Endothelial cell of umbilical vein (primary cell): ENCODE results near the gene HECTD4. TPM values are rescaled to one million over a fixed set of nuclear protein-coding genes. Genes with fewer than 3 reads are reported as not detected.

ENCODE experiments used
- BruUV-seq: library from RNA; stranded (reverse); fragments of 400-500 nt; replicated peaks from 2 replicates; lab custom pipeline; 2021; lab: Mats Ljungman, UMichigan
- CTCF ChIA-PET: fragments of 300-600, 350-600 bp; sonication (Branson Sonifier 250); formaldehyde crosslinking; loops from one replicate; lab custom pipeline; 2021; ENCODE audit warnings: antibody characterized with exemption, inconsistent platforms; lab: Charles Lee
- POLR2A ChIA-PET: fragments of 300-600, 350-600 bp; sonication (Branson Sonifier 250); formaldehyde crosslinking; loops from one replicate; lab custom pipeline; 2021; ENCODE audit warnings: antibody characterized with exemption, inconsistent platforms; lab: Charles Lee
- DNase-seq: peaks from one replicate; pipeline ENCODE4 v3.0.0-alpha.2; 2011; ENCODE audit warnings: low read depth, low spot score
- FAIRE-seq: peaks from 2 replicates; lab custom pipeline; 2011; peaks lifted over from hg19 to GRCh38; lab: Jason Lieb, UNC
- H2AFZ ChIP-seq: 2 replicates; pipeline ENCODE4 v1.6.0; 2012; ENCODE audit warnings: low read depth, low read length, control low read depth, inconsistent platforms
- H3K27ac ChIP-seq: 2 replicates; pipeline ENCODE4 v1.5.1; 2011; ENCODE audit warnings: low read depth, mild to moderate bottlenecking, control low read depth, low read length, moderate library complexity; ENCODE audit not compliant: insufficient read depth
- H3K27me3 ChIP-seq, 2 experiments: 2 replicates each; pipeline versions ENCODE4 v1.6.0 to v1.6.1; 2011; ENCODE audit warnings: low read length in 2 of 2, mixed read lengths in 1 of 2; ENCODE audit not compliant: control insufficient read depth in 2 of 2, insufficient read depth in 2 of 2
- H3K36me3 ChIP-seq, 2 experiments: 2 replicates in 1 of 2; 3 replicates in 1 of 2; pipeline ENCODE4 v1.5.1; 2011; ENCODE audit warnings: low read length in 2 of 2, mild to moderate bottlenecking in 1 of 2, moderate library complexity in 1 of 2; ENCODE audit not compliant: control insufficient read depth in 2 of 2, insufficient read depth in 2 of 2; ENCODE audit errors: extremely low read depth in 1 of 2
- H3K4me1 ChIP-seq: 3 replicates; pipeline ENCODE4 v1.5.1; 2011; ENCODE audit warnings: mild to moderate bottlenecking, low read length; ENCODE audit not compliant: control insufficient read depth, insufficient read depth; ENCODE audit errors: extremely low read depth
- H3K4me2 ChIP-seq: 2 replicates; pipeline ENCODE4 v1.6.1; 2011; ENCODE audit warnings: low read length, control low read depth, mixed read lengths; ENCODE audit not compliant: insufficient read depth
- H3K4me3 ChIP-seq, 3 experiments: fragments of 200-600 bp in 1 of 3; sonication (generic), shearing (Covaris generic) in 1 of 3; replicated peaks in 1 of 3; 2 replicates each; pipeline ENCODE4 v1.5.1; 2011 to 2016; ENCODE audit warnings: control low read depth in 3 of 3, low read length in 3 of 3, mild to moderate bottlenecking in 2 of 3, inconsistent platforms in 1 of 3, low read depth in 1 of 3, moderate library complexity in 1 of 3; ENCODE audit not compliant: insufficient read depth in 1 of 3
- H3K79me2 ChIP-seq: 2 replicates; pipeline ENCODE4 v1.6.0; 2012; ENCODE audit warnings: low read length, inconsistent platforms; ENCODE audit not compliant: control insufficient read depth, insufficient read depth
- H3K9ac ChIP-seq: replicated peaks from 2 replicates; pipeline ENCODE3; 2011; ENCODE audit warnings: low read length, control low read depth; ENCODE audit not compliant: insufficient read depth; ENCODE audit errors: extremely low read depth
- H3K9me1 ChIP-seq: replicated peaks from 3 replicates; pipeline ENCODE4 v1.6.0; 2011; ENCODE audit warnings: mild to moderate bottlenecking, low read length; ENCODE audit not compliant: control insufficient read depth, insufficient read depth; ENCODE audit errors: extremely low read depth
- H3K9me3 ChIP-seq: replicated peaks from 2 replicates; pipeline ENCODE4 v1.5.1; 2012; ENCODE audit warnings: low read length, inconsistent platforms; ENCODE audit not compliant: control insufficient read depth, insufficient read depth
- H4K20me1 ChIP-seq: replicated peaks from 2 replicates; pipeline ENCODE3; 2011; ENCODE audit warnings: mild to moderate bottlenecking, low read length; ENCODE audit not compliant: control insufficient read depth, insufficient read depth; ENCODE audit errors: extremely low read depth
- CTCF ChIP-seq, 2 donors: IDR thresholded peaks; 1 replicate in 1 of 2; 2 replicates in 1 of 2; pipeline ENCODE4 v1.5.1; 2011; ENCODE audit warnings: low read length in 2 of 2, mild to moderate bottlenecking in 2 of 2, moderate library complexity in 2 of 2, control low read depth in 1 of 2, inconsistent platforms in 1 of 2, low read depth in 1 of 2; ENCODE audit not compliant: insufficient read depth in 1 of 2; ENCODE audit errors: extremely low read depth in 1 of 2
- EZH2 ChIP-seq: IDR thresholded peaks from 2 replicates; pipeline ENCODE4 v1.6.1; 2012; ENCODE audit warnings: borderline replicate concordance, low read depth, mild to moderate bottlenecking, moderate library complexity, low read length, inconsistent platforms; ENCODE audit not compliant: severe bottlenecking
- FOS ChIP-seq: IDR thresholded peaks from 2 replicates; pipeline ENCODE4 v1.6.1; 2011; ENCODE audit warnings: mild to moderate bottlenecking, low read length, moderate library complexity, borderline replicate concordance; ENCODE audit not compliant: insufficient read depth
- GATA2 ChIP-seq: IDR thresholded peaks from 2 replicates; pipeline ENCODE4 v1.7.0; 2011; ENCODE audit warnings: low read depth, mild to moderate bottlenecking, moderate library complexity, mixed read lengths, low read length; ENCODE audit not compliant: insufficient read length, insufficient read depth
- JUN ChIP-seq: IDR thresholded peaks from 2 replicates; pipeline ENCODE4 v1.6.1; 2011; ENCODE audit warnings: borderline replicate concordance, low read depth; ENCODE audit not compliant: insufficient read length, insufficient read depth
- MAX ChIP-seq: IDR thresholded peaks from 2 replicates; pipeline ENCODE4 v1.6.1; 2011; ENCODE audit not compliant: insufficient read depth, insufficient read length
- MYC ChIP-seq: IDR thresholded peaks from one replicate; pipeline ENCODE4 v1.6.1; 2011; ENCODE audit warnings: mild to moderate bottlenecking, low read depth, low read length
- POLR2A ChIP-seq: IDR thresholded peaks from 2 replicates; pipeline ENCODE4 v1.6.1; 2012; ENCODE audit warnings: low read depth, mild to moderate bottlenecking, control low read depth, low read length
- POLR2AphosphoS5 ChIP-seq: IDR thresholded peaks from 2 replicates; pipeline ENCODE4 v1.6.1; 2012; ENCODE audit warnings: low read depth, mild to moderate bottlenecking, control low read depth, low read length, moderate library complexity; ENCODE audit not compliant: insufficient read depth
- dilution Hi-C: fragments of 300-500 bp; cut with MboI; formaldehyde crosslinking; loops from one replicate; pipeline ENCODE4 v1.15.0; 2019; ENCODE audit warnings: low sequenced_read_pairs; ENCODE audit not compliant: extremely low pct_ligation_motif_present
- intact Hi-C: fragments of 100-400 bp; cut with micrococcal nuclease; formaldehyde crosslinking; loops from one replicate; pipeline ENCODE4 v1.10.0; 2022
- polyA plus RNA-seq, 4 experiments: library from polyadenylated mRNA; depleted of rRNA in 3 of 4; stranded (reverse) in 3 of 4; unstranded in 1 of 4; fragments of >200 nt; gene quantifications; 2 replicates each; pipeline versions ENCODE4 v1.2.1 to v1.2.3, GENCODE V29; 2011 to 2012; ENCODE audit warnings: missing spikeins in 1 of 4
- total RNA-seq: library from RNA; stranded (reverse); gene quantifications from 2 replicates; pipeline ENCODE4 v1.2.3, GENCODE V29; 2021

The HECTD4 gene
- total and polyA plus RNA-seq, 2 donors (not counting 3 experiments of a cell fraction or from before 2014, with no cell fraction given), result 9.7 to 47.7 TPM

- FAIRE-seq (no peak), DNase-seq (no peak)
- no peaks in the 10 kb centered on the region for H3K27me3 ChIP-seq
- no peak overlapping the region for H2AFZ ChIP-seq
- H4K20me1 ChIP-seq, result peaks cover 3% of the 10 kb centered on the region
- H3K9ac ChIP-seq, result no peak overlapping the region
- POLR2A ChIA-PET, result no interaction called here
- BruUV-seq, result no TSS peak
- H3K27ac ChIP-seq, result no peak overlapping the region
- H3K4me2 ChIP-seq, result no peak overlapping the region
- peaks cover 86% of the 10 kb centered on the region for H3K79me2 ChIP-seq
- H3K9me3 ChIP-seq, result no peaks in the 10 kb centered on the region
- no peak overlapping the region for H3K4me3 ChIP-seq
- H3K36me3 ChIP-seq, result no peaks in the 10 kb centered on the region
- H3K4me1 ChIP-seq, result no peaks in the 10 kb centered on the region
- CTCF ChIA-PET, result no interaction called here
- dilution Hi-C loops (no loop called here), intact Hi-C loops (no loop called here)
- no peak for TF ChIP-seq POLR2A
- no peak for TF ChIP-seq MYC
- no peak for TF ChIP-seq MAX
- H3K9me1 ChIP-seq, result no peaks in the 10 kb centered on the region
Observed at GRCh38 chr12:112431965-112432364, 49.7 kb upstream of the HECTD4 start.

GRCh38 chr12:112430929-112431328 is 48.7 kb upstream of the HECTD4 start:
- FAIRE-seq (no peak), DNase-seq (no peak)
- Histone ChIP-seq H3K9me3 (no peaks in the 10 kb centered on the region), H3K9ac (no peak overlapping the region), H3K4me2 (no peak overlapping the region), H3K79me2 (peaks cover 86% of the 10 kb centered on the region), H3K27me3 (no peaks in the 10 kb centered on the region), H3K9me1 (no peaks in the 10 kb centered on the region), H2AFZ (no peak overlapping the region), H3K4me3 (no peak overlapping the region), H3K27ac (no peak overlapping the region), H3K4me1 (no peaks in the 10 kb centered on the region), H4K20me1 (no peaks in the 10 kb centered on the region), H3K36me3 (no peaks in the 10 kb centered on the region)
- BruUV-seq, result no TSS peak
- TF ChIP-seq CTCF (IDR thresholded peaks at IDR 0.05; ENCODE audit: extremely low read depth in 1 of 2, insufficient read depth in 1 of 2, low read depth in 1 of 2, low read length in 2 of 2) (no peak), MAX (no peak), FOS (no peak), GATA2 (no peak), MYC (no peak), EZH2 (no peak), JUN (no peak), POLR2AphosphoS5 (no peak), POLR2A (no peak)
- ChIA-PET POLR2A (no interaction called here), CTCF (no interaction called here)
- dilution Hi-C loops, result no loop called here
- intact Hi-C loops, result no loop called here
